Thoracic aorta (tissue), 2 donors: ENCODE data around the gene BEAN1. TPM values are rescaled to one million over a fixed set of nuclear protein-coding genes. Genes with fewer than 3 reads are reported as not detected.

Experiments used
- ATAC-seq: fragments of 150-250 bp; one replicate; pipeline ENCODE4 v1.8.0; 2017; ENCODE audit warnings: low read depth; ENCODE audit not compliant: insufficient number of reproducible peaks, low FRiP score
- DNase-seq: peaks from one replicate; pipeline ENCODE4 v3.0.0-alpha.2; 2020; ENCODE audit warnings: low spot score
- H3K27ac ChIP-seq, 2 donors: fragments of 200-600 bp; sonication (generic); 1 replicate in 1 of 2; 2 replicates in 1 of 2; pipeline ENCODE4 v1.5.1; 2016; ENCODE audit warnings: mild to moderate bottlenecking in 2 of 2, moderate library complexity in 2 of 2
- H3K27me3 ChIP-seq: fragments of 200-600 bp; sonication (generic); replicated peaks from 2 replicates; pipeline ENCODE4 v1.6.0; 2016; ENCODE audit warnings: mild to moderate bottlenecking; ENCODE audit not compliant: insufficient read depth
- H3K36me3 ChIP-seq: fragments of 200-600 bp; sonication (generic); one replicate; pipeline ENCODE4 v1.5.1; 2016
- H3K4me1 ChIP-seq, 2 donors: fragments of 200-600 bp; sonication (generic); 1 replicate in 1 of 2; 2 replicates in 1 of 2; pipeline versions ENCODE4 v1.5.1 to v1.6.0; 2016; ENCODE audit warnings: low read depth in 2 of 2, mild to moderate bottlenecking in 1 of 2; ENCODE audit not compliant: control insufficient read depth in 1 of 2
- H3K4me3 ChIP-seq: fragments of 200-600 bp; sonication (generic); 2 replicates; pipeline ENCODE4 v1.5.1; 2016; ENCODE audit warnings: mild to moderate bottlenecking
- H3K9me3 ChIP-seq: fragments of 200-600 bp; sonication (generic); 2 replicates; pipeline ENCODE4 v1.5.1; 2016
- total RNA-seq, 2 donors: library from RNA; depleted of rRNA; stranded (reverse); fragments of >200 nt; gene quantifications; one replicate each; pipeline versions ENCODE4 v1.1.0 to v1.2.3, GENCODE V29; 2016
- TF ChIP-seq, protein P1 (sequence below): fragments of 200-600 bp; sonication (generic); IDR thresholded peaks from one replicate; pipeline ENCODE4 v1.5.1; 2019; ENCODE audit warnings: antibody characterized with exemption

BEAN1 gene
- total RNA-seq, 2 donors from 2014 or later = 0.28 TPM; not detected in 1

GRCh38 chr16:66503612-66504011 is 76.5 kb downstream of the BEAN1 start:
- Histone ChIP-seq H3K27me3 (no peaks in the 10 kb centered on the region), H3K4me1 (peaks cover 27 to 43% of the 10 kb centered on the region in 2 donors), H3K4me3 (peak overlapping the region; percentile 59), H3K9me3 (no peaks in the 10 kb centered on the region), H3K27ac (peak overlapping the region; percentile 84 to 85), H3K36me3 (no peaks in the 10 kb centered on the region)
- DNase-seq (no peak), ATAC-seq (no peak)
- TF ChIP-seq, protein P1, sequence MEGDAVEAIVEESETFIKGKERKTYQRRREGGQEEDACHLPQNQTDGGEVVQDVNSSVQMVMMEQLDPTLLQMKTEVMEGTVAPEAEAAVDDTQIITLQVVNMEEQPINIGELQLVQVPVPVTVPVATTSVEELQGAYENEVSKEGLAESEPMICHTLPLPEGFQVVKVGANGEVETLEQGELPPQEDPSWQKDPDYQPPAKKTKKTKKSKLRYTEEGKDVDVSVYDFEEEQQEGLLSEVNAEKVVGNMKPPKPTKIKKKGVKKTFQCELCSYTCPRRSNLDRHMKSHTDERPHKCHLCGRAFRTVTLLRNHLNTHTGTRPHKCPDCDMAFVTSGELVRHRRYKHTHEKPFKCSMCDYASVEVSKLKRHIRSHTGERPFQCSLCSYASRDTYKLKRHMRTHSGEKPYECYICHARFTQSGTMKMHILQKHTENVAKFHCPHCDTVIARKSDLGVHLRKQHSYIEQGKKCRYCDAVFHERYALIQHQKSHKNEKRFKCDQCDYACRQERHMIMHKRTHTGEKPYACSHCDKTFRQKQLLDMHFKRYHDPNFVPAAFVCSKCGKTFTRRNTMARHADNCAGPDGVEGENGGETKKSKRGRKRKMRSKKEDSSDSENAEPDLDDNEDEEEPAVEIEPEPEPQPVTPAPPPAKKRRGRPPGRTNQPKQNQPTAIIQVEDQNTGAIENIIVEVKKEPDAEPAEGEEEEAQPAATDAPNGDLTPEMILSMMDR = no peak

- Histone ChIP-seq H3K27me3 (no peaks in the 10 kb centered on the region), H3K9me3 (no peaks in the 10 kb centered on the region), H3K4me1 (peaks cover 58 to 74% of the 10 kb centered on the region in 2 donors), H3K4me3 (no peak overlapping the region), H3K27ac (peak overlapping the region; percentile 70 to 94), H3K36me3 (no peaks in the 10 kb centered on the region)
- DNase-seq (no peak), ATAC-seq (no peak)
- TF ChIP-seq, protein P1 = no peak
These were observed 80.7 kb downstream of the BEAN1 start for GRCh38 chr16:66507731-66508239.

- Histone ChIP-seq H3K27me3 (no peaks in the 10 kb centered on the region), H3K4me3 (no peak overlapping the region), H3K27ac (peak overlapping the region; percentile 70 to 94), H3K9me3 (no peaks in the 10 kb centered on the region), H3K36me3 (no peaks in the 10 kb centered on the region), H3K4me1 (peaks cover 58 to 74% of the 10 kb centered on the region in 2 donors)
- TF ChIP-seq, protein P1 = no peak
- DNase-seq (no peak), ATAC-seq (no peak)
These were observed 81.3 kb downstream of the BEAN1 start for GRCh38 chr16:66508248-66508913.

- Histone ChIP-seq H3K9me3 (no peaks in the 10 kb centered on the region), H3K27me3 (no peaks in the 10 kb centered on the region), H3K4me3 (no peak overlapping the region), H3K27ac (peak overlapping the region; percentile 70 to 94), H3K36me3 (no peaks in the 10 kb centered on the region), H3K4me1 (peaks cover 54 to 74% of the 10 kb centered on the region in 2 donors)
- TF ChIP-seq, protein P1 = no peak
- ATAC-seq = no peak
- DNase-seq = no peak
These were observed 81.9 kb downstream of the BEAN1 start for GRCh38 chr16:66508914-66509496.

- ATAC-seq (no peak), DNase-seq (no peak)
- H3K36me3 ChIP-seq = no peaks in the 10 kb centered on the region
- no peak overlapping the region for H3K4me3 ChIP-seq
- TF ChIP-seq, protein P1 = no peak
- peaks cover 51 to 73% of the 10 kb centered on the region in 2 donors for H3K4me1 ChIP-seq
- H3K27ac ChIP-seq = peak overlapping the region; percentile 70 to 94
- no peaks in the 10 kb centered on the region for H3K9me3 ChIP-seq
- no peaks in the 10 kb centered on the region for H3K27me3 ChIP-seq
These were observed 82.5 kb downstream of the BEAN1 start for GRCh38 chr16:66509576-66509975.
